ENCODE results near the gene RTEL1.
"Not testable (repeated sequence)": the region's sequence is repeated elsewhere in the genome, so short reads cannot be mapped to it uniquely, and the experiment has no call there.

The RTEL1 gene

GRCh38 chr20:63628246-63628975 is 29.7 kb upstream of the RTEL1 start:
- DNase-seq = peak; percentile 74

- not testable (repeated sequence) for DNase-seq
Observed at GRCh38 chr20:63630956-63631355, 27.2 kb upstream of the RTEL1 start.

GRCh38 chr20:63631426-63631825 is 26.7 kb upstream of the RTEL1 start:
- DNase-seq = not testable (repeated sequence)

DNA sequence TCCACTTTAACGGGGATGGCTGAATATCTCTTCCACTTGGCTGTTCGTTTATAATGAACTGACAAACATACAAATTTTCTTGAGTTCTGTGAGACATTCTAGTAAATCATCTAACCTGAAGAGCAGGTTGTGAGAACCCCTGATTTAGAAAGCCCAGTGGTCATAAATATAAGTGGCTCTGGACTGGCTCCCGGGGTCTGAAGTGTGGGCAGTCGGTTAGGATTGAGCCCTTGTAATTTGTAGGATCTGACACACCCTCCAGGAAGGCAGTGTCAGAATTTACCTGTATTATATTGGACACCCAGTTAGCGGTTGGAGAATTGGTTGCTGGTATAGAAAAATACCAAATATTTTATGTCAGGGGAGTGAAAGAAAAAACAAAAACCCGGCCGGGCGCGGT is 24.4 kb upstream of the RTEL1 start:
- DNase-seq = no peak

DNA sequence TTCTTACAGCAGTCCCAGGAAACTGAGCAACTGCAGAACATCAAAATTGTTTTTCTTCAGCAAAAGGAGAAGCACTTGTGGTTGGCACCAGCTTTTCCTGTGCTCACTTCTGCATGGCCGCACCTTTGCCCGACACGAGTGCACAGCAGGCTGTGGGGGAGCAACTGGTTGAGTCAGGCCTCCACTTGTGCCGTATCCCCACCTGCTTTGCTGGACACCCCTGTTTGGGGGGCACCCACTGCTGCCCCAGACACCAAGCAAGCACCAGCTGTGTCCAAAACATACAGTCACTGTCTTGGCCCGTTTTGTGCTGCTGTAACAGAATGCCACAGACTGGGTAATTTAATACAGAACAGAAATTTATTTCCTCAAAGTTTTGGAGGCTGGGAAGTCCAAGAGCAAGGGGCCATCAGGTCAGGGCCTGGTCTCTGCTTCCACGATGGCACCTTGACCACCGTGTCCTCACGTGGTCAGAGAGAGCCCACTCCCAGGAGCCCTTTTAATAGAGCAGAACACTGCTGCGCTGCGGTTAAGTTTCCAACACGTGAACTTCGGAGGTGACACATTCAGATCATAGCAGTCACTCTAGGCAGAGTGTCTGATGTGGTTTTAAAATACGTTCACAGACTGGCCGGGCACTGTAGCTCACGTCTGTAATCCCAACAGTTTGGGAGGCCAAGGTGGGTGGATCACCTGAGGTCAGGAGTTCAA is 22.5 kb upstream of the RTEL1 start:
- peak; percentile 67 for DNase-seq

DNA sequence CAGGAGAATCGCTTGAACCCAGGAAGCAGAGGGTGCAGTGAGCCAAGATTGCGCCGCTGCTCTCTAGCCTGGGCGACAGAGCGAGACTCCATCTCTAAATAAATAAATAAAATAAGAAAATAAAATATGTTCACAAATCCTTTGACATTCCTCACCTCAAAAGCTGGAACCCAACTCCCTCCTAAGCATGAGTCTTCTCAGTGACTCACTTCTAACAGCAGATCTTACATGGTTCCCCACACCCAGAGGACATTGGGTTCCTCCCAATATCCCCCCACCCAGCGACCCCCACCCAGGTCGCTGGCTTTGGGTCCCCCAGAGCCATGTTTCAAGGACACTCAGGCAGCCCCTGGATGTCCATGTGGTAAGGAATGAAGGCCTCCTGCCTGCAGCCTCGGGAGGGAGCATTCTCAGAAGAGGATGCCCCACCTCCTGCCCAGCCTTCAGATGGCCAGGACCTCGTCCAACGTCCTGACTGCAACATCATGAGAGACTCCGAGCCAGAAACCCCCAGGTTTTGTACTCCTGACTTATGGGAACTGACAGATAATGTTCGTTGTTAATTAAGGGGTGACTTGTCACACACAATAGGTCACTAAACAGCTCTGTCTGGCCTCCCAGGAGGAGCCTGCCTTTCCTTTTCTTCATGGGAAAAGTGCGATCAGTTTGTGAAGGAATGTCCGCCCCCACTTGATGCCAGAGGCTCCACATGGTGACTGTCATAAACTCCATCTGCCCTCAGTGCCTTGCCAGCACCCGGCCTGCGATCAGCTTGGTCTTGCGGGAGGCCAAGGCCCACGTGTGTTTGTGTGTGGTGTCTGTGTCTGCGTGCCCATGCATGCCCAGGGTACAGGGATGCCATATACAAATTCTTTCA is 21.1 kb upstream of the RTEL1 start:
- no peak for DNase-seq

GRCh38 chr20:63639093-63639975 is 18.8 kb upstream of the RTEL1 start:
- peak; percentile 27 for DNase-seq

DNA sequence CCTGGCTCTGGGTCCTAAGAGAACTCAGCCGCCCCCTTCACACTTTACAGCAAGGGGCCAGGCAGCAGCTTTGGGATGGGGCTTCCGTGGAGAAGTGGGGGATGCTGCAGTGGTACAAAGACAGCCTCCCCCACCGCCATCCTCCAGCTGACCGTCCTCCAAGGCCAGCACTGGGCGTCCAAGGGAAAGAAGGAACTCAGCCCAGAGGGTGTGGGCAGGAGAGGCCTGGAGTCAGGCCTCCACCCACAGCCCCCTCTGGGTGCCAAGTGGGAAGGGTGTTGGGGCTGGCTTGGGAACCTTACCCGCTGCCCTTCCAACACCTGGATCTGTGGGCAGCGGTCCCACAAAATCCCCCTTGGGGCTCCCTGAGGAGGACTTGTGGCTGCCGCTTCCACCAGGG is 18.0 kb upstream of the RTEL1 start:
- no peak for DNase-seq

DNA sequence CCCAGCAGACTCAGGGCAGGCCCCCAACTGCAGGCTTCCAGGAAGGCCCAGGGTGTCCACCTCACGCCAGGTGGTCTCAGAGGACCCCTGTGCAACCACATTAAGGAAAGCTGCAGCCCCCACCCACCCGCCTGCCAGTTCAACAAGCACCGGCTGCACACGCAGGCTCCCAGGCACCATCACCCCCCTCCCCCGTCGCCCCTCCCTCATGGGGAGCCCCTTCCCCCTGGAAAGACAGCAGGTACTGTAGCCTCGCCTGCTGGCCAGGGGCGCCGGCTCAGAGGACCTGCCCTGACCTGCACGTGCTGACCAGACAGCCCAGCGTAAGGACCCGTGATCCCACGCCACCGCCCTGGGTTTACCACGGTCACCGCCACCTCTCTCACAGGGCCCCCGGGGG is 17.4 kb upstream of the RTEL1 start:
- not testable (repeated sequence) for DNase-seq

GRCh38 chr20:63641146-63641791 is 16.8 kb upstream of the RTEL1 start:
- DNase-seq = no peak

- DNase-seq = no peak
Observed at GRCh38 chr20:63641792-63642523, 16.2 kb upstream of the RTEL1 start.

- no peak for DNase-seq
Observed at GRCh38 chr20:63642527-63643247, 15.4 kb upstream of the RTEL1 start.

GRCh38 chr20:63643499-63643898 is 14.6 kb upstream of the RTEL1 start:
- DNase-seq = no peak

GRCh38 chr20:63643946-63644345 is 14.2 kb upstream of the RTEL1 start:
- DNase-seq = no peak

- DNase-seq = no peak
Observed at GRCh38 chr20:63645218-63645617, 12.9 kb upstream of the RTEL1 start.

GRCh38 chr20:63648190-63648589 is 9.9 kb upstream of the RTEL1 start:
- no peak for DNase-seq

GRCh38 chr20:63648895-63649589 is 9.1 kb upstream of the RTEL1 start:
- no peak for DNase-seq

GRCh38 chr20:63650486-63650885 is 7.6 kb upstream of the RTEL1 start:
- DNase-seq = not testable (repeated sequence)

DNA sequence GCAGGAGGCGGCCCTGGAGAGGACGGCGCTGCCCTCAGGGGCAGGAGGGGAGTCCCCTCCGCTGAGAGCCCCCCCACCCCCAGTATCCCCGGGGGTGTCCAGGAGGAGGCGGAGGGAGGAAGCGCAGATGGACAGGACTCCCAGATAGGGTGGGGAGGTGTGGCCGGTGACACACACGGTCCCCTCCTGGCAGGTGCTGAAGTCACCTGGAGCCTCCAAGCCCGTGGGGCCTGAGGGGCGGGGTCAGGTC is 6.2 kb upstream of the RTEL1 start:
- no peak for DNase-seq

Data from GDM1 (cell line).